Testis (tissue), 2 donors: ENCODE data around the gene ZNF362.
"Not testable (repeated sequence)": the region's sequence is repeated elsewhere in the genome, so short reads cannot be mapped to it uniquely, and the experiment has no call there.

Source experiments
- CTCF ChIP-seq, 3 experiments: fragments of 450-650 bp in 2 of 3; fragments of 200-600 bp in 1 of 3; sonication (generic) in 1 of 3; IDR thresholded peaks; one replicate each; pipeline ENCODE4 v1.5.1; 2016 to 2019; ENCODE audit warnings: antibody characterized with exemption in 3 of 3, mild to moderate bottlenecking in 2 of 3, moderate library complexity in 1 of 3
- POLR2A ChIP-seq: fragments of 450-650 bp; IDR thresholded peaks from one replicate; pipeline ENCODE4 v1.6.1; 2017; ENCODE audit warnings: antibody characterized with exemption, mild to moderate bottlenecking, moderate library complexity

DNA sequence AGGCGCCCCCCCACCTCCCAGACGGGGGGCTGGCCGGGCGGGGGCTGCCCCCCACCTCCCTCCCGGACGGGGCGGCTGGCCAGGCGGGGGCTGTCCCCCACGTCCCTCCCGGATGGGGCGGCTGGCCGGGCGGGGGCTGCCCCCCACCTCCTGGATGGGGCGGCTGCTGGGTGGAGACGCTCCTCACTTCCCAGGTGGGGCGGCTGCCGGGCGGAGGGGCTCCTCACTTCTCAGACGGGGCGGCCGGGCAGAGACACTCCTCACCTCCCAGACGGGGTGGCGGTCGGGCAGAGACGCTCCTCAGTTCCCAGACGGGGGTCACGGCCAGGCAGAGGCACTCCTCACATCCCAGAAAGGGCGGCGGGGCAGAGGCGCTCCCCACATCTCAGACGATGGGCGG is 53.1 kb downstream of the ZNF362 start:
- not testable (repeated sequence) for TF ChIP-seq POLR2A; CTCF (IDR thresholded peaks at IDR 0.05)
